ENCODE data around the gene IQSEC1.
A peak's percentile ranks its signal among the peaks of the same experiment; 100 is the strongest.
"Not testable (repeated sequence)": the region's sequence is repeated elsewhere in the genome, so short reads cannot be mapped to it uniquely, and the experiment has no call there.

IQSEC1 gene

DNA sequence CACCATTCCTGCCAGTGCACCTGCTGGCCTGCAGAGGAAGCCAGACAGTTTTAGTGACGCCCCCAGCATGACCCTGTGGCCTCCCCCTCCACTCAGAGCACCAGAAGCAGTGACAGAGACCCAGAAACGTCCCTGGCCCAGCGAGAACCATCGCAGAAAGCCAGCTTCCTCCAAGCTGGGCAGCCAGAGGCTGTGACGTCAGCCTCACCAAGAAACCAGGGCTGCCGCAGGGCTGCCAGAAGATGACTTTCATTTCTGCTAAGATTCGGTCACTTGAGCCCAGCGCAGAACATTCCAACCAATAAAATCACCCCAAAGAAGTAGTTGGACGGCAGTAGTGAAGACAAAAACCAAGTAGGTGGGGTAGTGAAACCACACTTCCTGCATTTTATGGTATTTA, 202.3 kb downstream of the IQSEC1 start:
- no peak for DNase-seq (ENCODE audit: low spot score)

DNA sequence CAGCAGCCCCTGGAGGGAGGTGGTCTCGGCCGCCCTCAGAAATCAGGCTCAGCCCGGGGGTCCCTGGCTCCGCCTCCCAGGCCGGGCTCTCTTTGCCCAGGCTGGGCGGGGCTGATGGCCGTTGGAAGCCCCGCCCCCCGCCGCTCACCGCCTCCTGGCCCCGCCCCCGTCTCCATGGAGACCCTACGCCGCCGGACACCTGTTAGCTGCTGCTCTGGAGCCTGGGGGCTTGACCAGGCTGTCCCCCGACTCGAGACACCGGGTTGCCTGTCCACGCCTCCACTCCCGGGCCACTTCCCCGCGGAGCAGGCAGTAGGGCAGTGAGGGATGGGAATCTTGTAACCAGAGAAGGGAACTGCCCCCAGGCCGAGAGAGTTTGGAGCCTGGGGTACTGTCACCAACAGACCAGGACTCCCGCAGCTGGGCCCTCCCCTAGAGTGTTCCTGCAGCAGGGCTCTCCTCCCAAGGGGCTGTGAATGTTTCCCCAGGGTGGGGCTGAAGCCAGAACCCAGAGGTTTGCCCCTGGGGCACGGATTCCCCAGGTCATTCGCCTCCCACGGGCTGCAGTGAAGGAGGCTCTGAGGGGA, 204.1 kb downstream of the IQSEC1 start:
- DNase-seq (ENCODE audit: low spot score): no peak

DNA sequence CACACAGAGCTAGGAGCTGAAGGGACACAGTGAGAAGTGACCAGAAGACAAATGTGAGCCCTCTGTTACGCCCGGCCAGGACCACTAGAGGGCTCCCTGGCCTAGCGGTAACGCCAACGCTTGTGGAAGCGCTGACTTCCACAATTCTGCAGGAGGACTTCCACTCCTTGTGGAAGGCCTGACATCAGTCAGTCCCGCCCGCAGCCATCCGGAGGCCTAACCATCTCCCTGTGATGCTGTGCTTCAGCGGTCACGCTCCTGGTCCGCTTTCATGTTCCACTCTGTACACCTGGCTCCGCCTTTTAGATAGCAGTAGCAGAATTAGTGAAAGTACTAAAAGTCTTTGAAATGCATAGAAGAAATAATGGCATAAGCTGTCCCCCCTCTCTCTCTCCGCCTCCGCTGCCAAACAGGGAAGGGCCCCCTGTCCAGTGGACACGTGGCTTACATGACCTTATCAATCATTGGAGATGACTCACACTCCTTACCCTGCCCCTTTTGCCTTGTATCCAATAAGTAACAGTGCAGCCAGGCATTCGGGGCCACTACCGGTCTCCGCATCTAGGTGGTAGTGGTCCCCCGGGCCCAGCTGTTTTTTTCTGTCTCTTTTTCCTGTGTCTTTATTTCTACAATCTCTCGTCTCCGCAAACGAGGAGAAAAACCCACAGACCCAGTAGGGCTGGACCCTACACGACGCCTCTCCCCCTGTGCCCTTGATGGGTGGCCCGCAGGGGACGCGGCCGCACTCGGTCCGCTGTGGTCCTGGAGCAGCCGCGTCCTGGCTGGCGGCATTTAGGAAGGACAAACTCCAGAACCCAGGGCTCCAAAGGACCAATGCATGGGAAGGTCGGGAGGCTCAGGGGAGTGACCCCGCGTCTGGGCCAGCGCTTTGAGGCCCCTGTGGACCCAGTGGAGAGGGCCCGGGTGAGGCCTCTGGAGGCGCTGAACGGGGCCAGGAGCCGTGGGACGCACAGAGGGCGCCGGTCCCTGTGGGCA, 204.9 kb downstream of the IQSEC1 start:
- peak; percentile 60 for DNase-seq (ENCODE audit: low spot score)

DNA sequence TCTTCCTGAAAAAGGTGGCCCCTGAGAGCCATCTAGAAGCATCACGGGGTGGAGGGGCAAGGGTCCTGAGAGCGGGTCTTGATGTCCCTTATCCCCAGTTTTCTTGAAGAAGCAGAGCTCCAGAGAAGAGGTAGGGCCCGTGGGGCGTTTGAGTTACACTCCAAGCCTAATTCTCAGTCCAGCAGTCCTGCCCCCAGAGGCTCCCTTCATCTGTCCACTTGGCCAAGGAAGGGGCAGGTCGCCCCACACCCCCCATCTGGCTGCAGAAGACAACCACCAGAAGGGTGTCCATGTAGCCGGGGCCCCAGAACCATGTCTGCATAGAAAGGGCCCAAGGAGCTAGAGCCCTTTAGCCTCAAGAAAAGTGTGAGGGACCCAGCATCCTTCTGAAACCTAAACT, 206.4 kb downstream of the IQSEC1 start:
- no peak for DNase-seq (ENCODE audit: low spot score)

DNA sequence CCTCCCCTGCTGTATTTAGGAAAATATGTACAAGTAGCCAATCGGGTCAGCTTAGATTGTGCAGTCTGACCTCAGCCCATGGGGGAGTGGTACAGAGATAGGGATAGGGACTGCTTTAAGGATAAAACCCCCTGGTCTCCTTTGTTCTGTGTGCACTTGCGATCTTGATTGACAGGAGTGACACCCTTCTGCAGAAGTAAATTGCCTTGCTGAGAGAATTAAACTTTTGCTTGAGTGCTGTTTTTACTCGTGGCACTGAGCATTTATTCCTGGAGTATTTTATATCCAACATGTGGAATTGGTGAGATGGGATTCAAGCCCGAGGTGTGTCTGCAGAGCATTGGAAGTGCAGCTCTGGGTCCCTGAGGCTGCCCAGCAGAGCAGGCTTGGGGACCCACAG, 208.0 kb downstream of the IQSEC1 start:
- DNase-seq (ENCODE audit: low spot score): no peak

DNA sequence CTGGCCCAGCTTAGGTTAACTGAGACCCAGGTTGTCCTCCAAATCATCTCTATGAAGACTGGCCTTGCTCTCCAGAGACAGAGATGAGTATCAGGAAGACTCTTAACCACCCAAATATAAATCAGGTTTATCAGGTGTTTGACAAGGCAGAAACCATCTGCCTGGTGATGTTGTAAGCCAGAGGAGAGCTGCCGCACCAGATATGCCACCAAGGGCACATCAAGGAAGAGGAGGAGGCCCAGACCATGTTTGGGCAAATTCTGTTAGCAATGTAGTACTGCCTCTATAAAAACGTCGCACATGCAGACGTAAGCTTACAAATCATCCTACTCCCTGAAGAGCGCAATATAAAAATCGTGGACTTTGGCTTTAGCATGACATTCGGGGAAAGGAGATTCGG, 210.8 kb downstream of the IQSEC1 start:
- DNase-seq (ENCODE audit: low spot score): no peak

DNA sequence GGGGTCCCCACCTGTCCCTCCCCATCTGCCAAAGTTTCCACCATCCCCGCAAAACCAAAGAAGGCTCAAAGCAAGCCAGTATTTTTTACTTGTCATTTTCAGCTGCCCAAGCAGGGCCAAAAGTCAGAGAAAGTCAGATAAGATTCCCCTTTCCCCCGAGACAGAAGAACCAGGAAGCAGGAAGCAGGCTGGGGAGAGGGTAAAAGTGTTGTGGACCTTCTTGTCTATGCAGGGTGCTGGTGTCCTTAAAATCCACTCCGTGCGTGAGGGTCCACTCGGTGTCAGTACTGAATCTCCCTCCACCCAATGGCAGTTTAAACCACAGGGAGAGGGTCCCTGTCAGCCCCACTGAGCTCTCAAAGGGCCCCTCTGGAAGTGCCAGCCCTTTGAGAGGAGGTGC, 211.6 kb downstream of the IQSEC1 start:
- DNase-seq (ENCODE audit: low spot score): no peak

DNA sequence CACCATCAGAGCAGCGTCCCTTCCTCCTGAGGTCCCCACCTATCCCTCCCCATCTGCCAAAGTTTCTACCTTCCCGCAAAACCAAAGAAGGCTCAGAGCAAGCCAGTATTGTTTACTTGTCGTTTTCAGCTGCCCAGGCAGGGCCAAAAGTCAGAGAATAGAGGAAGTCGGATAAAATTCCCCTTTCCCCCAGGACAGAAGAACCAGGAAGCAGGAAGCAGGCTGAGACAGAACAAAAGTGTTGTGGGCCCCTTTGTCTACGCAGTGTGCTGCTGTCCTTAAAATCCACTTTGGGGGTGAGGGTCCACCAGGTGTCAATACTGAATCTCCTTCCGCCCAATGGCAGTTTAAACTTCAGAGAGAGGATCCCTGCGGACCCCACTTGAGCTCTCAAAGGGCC, 213.4 kb downstream of the IQSEC1 start:
- no peak for DNase-seq (ENCODE audit: low spot score)

DNA sequence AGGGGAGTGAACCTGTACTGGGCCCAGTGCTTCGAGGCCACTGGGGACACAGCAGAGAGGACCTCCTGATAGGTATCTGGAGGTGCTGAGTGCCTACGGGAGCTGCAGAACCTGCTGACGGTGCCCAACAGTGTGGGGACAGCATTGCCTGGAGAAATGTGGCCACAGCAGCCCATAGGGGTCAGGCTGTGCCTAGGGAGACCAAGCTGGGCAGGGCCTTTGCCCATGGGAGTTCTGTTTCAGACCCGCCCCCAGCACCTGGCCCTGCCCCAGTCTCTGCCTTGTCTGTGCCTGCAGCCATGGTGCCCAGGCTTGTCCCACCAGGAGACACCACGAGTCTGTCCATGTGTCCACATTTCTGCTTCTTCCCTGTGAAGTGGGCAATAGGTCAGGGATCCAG, 216.6 kb downstream of the IQSEC1 start:
- DNase-seq (ENCODE audit: low spot score): no peak

DNA sequence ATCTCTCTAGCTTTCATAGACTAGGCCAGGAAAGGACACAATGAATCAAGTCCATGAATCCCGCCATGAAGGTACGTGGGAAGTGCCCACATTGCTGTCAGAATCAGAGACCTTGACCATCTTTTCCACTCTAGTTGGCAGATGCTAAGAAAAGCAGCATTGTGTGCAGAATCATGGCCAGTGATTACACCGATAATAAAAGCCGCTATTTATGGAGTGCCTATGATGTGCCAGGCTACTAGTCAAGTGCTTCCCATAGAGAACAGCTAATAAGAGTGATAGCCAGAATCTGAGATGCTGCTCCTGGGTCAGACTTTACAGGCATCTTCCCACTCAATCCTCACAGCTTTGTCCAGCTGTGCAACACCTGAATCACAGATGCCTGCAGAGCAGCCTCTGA, 218.7 kb downstream of the IQSEC1 start:
- no peak for DNase-seq (ENCODE audit: low spot score)

DNA sequence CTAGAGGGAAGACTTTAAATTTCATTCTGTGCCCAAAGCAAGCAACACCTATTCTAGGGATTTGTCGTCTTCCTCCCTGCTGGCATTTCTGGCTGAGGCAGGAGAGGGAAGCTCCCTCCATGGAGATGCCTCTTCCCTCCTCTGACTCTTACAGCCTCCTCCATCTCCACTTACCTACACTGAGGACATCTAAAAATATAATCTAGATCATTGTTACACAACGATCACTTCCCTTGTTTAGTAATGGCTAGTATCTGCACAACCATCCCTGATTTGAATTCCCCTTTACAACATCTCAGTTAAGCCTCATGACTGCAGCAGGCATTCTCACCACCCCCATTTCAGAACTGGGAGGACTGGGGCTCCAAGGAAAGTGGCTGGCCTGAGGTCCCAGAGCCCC, 219.4 kb downstream of the IQSEC1 start:
- not testable (repeated sequence) for DNase-seq (ENCODE audit: low spot score)

DNA sequence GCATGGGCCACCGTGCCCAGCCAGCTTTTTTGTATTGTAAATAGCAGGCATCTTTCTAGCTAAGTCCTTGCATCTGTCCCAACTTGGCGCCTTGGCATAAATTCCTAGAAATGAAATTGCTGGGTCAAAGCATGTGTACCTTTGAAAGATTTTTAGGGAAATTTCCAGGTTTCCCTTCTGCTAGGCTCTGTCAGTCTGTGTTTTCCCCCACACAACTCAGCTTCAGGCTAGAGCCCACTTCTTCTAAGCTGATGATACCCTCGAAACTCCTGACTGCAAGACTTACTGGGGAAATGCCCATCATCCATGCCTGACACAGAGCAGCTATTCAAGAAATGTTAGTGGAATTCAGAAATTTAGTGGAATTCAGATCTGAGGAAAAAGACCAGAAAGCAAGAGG, 221.0 kb downstream of the IQSEC1 start:
- DNase-seq (ENCODE audit: low spot score): no peak
